MG63 (cell line): ENCODE results near the gene RFX6. TPM values are rescaled to one million over a fixed set of nuclear protein-coding genes. Genes with fewer than 3 reads are reported as not detected.
A peak's percentile ranks its signal among the peaks of the same experiment; 100 is the strongest.
"Not testable (repeated sequence)": the region's sequence is repeated elsewhere in the genome, so short reads cannot be mapped to it uniquely, and the experiment has no call there.

ENCODE experiments used
- DNase-seq: peaks from one replicate; pipeline ENCODE4 v3.0.0-alpha.2; 2020
- H3K27me3 ChIP-seq: fragments of 250-450 bp; sonication (Bioruptor Pico); 2 replicates; pipeline ENCODE4 v1.5.1; 2020; ENCODE audit warnings: mild to moderate bottlenecking, moderate library complexity
- H3K36me3 ChIP-seq: fragments of 250-450 bp; sonication (Bioruptor Pico); 2 replicates; pipeline ENCODE4 v1.5.1; 2020; ENCODE audit warnings: mild to moderate bottlenecking, moderate library complexity
- H3K4me3 ChIP-seq: fragments of 250-450 bp; sonication (Bioruptor Pico); 2 replicates; pipeline ENCODE4 v1.5.1; 2020; ENCODE audit warnings: mild to moderate bottlenecking, moderate library complexity
- H3K9me3 ChIP-seq: fragments of 250-450 bp; sonication (Bioruptor Pico); 2 replicates; pipeline ENCODE4 v1.5.1; 2020; ENCODE audit warnings: mild to moderate bottlenecking, moderate library complexity
- total RNA-seq: library from RNA; depleted of rRNA; stranded (reverse); fragments of >200 nt; shearing (Covaris generic); gene quantifications from 2 replicates; pipeline ENCODE4 v1.2.3, GENCODE V29; 2014; ENCODE audit warnings: low replicate concordance; rRNA removed

Gene RFX6, protein sequence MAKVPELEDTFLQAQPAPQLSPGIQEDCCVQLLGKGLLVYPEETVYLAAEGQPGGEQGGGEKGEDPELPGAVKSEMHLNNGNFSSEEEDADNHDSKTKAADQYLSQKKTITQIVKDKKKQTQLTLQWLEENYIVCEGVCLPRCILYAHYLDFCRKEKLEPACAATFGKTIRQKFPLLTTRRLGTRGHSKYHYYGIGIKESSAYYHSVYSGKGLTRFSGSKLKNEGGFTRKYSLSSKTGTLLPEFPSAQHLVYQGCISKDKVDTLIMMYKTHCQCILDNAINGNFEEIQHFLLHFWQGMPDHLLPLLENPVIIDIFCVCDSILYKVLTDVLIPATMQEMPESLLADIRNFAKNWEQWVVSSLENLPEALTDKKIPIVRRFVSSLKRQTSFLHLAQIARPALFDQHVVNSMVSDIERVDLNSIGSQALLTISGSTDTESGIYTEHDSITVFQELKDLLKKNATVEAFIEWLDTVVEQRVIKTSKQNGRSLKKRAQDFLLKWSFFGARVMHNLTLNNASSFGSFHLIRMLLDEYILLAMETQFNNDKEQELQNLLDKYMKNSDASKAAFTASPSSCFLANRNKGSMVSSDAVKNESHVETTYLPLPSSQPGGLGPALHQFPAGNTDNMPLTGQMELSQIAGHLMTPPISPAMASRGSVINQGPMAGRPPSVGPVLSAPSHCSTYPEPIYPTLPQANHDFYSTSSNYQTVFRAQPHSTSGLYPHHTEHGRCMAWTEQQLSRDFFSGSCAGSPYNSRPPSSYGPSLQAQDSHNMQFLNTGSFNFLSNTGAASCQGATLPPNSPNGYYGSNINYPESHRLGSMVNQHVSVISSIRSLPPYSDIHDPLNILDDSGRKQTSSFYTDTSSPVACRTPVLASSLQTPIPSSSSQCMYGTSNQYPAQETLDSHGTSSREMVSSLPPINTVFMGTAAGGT
- total RNA-seq: not detected in 2 replicates

DNA sequence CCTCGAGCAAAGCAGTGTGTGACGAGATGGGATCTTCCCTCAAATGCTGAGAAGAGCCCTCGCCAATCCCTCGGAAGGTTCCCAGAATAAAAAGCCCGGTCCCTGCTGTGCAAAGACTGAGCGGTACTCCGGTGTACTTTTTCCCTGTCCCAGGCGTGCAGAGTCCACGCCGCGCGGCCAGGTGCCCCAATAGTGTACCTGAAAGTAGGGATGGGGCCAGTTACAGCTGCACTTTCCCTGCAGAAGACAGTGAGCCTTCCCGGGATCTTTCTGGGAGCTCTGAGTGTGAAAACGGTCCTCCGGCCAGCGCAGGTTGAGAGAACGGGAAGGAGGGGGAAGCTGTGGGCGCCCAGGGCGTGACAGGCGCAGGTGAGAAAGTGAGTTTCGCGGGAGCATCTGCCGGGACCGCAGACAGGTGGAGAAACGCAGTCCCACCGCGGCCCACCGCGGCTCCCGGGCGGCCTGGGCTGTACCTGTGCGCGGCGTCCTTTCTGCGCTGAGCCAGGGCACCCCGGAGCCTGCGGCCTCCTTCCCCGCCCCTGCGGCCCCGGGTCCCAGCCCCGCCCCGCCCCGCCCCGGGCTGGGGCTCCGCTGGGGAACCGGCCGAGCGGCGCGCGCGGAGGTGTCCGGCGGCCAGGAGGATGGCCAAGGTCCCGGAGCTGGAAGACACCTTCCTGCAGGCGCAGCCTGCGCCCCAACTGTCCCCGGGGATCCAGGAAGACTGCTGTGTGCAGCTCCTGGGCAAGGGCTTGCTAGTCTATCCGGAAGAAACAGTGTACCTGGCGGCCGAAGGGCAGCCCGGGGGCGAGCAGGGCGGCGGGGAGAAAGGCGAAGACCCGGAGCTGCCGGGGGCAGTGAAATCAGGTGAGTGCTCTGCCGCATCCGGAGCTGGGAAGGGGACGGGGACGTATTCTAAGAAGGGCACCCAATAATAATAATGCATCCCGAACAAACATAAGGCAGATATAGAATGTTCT is at the start of gene RFX6:
TSS of gene RFX6 (plus strand) at position 608 of the 977 bp plus-strand sequence. CDS start at position 642, 34 bp downstream.
- peaks cover 18% of the 10 kb centered on the region for H3K27me3 ChIP-seq
- no peak within 1 kb of the TSS for H3K4me3 ChIP-seq
- H3K9me3 ChIP-seq: no peaks in the 10 kb centered on the region
- no peaks in the 10 kb centered on the region for H3K36me3 ChIP-seq
- DNase-seq: no peak

DNA sequence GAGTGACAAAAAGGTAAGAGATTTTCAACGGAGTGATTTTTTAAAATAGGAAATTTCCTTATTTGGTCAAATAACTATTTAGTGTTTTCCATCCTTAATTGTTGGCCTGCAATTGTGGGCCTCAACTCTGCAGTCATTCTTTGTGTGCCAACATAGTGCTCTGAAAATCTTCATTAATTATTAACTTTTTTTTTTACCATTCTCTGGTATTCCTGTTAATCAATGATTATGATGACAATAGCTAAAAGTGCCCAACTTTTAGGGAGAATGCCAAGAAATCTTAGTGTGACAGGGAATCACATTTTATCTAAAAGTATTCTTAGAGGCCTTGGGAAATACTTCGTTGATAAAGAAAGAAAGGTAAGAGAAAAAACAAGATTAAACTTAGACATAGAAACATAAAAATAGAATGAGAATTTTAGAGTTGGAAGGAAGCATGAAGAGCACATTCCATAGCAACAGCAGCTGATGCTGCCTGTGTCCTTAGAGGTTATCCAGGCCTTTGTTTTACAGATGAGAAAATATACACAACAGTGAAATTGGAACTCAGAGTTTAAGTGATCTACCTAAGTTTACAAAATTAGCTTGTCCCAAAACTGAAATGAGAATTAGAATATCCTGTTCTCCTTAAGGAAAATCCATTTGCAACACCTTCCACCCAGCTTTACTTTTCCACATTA is 49.3 kb upstream of the RFX6 start:
- no peaks in the 10 kb centered on the region for H3K36me3 ChIP-seq
- H3K4me3 ChIP-seq: no peak overlapping the region
- no peaks in the 10 kb centered on the region; the same call in 1 of the 2 replicates for H3K9me3 ChIP-seq
- DNase-seq: no peak
- H3K27me3 ChIP-seq: no peaks in the 10 kb centered on the region

DNA sequence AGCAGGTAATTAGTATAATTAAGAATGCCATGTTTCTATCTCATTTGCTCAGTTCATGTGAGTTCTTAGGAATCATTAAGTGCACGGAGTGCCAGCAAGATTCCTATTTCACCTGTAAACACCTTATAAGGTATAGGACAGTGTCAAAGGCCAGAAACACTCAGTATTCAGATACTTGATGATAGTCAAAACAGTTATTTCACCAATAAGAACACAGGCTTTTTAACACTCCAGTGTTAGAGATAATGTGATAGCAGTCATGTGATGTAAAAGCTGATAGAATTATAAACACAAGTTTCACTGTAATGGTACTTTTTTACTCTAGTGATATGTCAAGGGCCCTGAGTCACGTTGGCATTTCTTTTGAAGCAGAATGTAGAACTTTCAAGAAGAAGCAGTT is 48.1 kb upstream of the RFX6 start, which contains the start of gene GPRC6A:
TSS of gene GPRC6A (minus strand) at position 101 of the 400 bp plus-strand sequence. CDS start at position 31, 70 bp downstream.
- Histone ChIP-seq H3K27me3 (no peaks in the 10 kb centered on the region), H3K9me3 (no peaks in the 10 kb centered on the region; the same call in 1 of the 2 replicates), H3K4me3 (no peak within 1 kb of the TSS), H3K36me3 (no peaks in the 10 kb centered on the region)
- DNase-seq: no peak

DNA sequence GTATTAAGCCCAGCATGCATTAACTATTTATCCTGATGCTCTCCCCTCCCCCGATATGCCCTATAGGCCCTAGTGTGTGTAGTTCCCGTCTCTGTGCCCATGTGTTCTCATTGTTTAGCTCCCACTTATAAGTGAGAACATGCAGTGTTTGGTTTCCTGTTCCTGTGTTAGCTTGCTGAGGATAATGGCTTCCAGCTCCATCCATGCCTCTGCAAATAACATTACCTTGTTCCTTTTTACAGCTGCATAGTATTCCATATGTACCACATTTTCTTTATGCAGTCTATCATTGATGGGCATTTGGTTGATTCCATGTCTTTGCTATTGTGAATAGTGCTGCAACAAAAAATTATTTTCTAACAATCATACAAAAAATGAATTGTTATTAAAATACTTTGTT is 42.5 kb upstream of the RFX6 start:
- not testable (repeated sequence) for H3K27me3 ChIP-seq, DNase-seq, H3K4me3 ChIP-seq, H3K36me3 ChIP-seq, H3K9me3 ChIP-seq

DNA sequence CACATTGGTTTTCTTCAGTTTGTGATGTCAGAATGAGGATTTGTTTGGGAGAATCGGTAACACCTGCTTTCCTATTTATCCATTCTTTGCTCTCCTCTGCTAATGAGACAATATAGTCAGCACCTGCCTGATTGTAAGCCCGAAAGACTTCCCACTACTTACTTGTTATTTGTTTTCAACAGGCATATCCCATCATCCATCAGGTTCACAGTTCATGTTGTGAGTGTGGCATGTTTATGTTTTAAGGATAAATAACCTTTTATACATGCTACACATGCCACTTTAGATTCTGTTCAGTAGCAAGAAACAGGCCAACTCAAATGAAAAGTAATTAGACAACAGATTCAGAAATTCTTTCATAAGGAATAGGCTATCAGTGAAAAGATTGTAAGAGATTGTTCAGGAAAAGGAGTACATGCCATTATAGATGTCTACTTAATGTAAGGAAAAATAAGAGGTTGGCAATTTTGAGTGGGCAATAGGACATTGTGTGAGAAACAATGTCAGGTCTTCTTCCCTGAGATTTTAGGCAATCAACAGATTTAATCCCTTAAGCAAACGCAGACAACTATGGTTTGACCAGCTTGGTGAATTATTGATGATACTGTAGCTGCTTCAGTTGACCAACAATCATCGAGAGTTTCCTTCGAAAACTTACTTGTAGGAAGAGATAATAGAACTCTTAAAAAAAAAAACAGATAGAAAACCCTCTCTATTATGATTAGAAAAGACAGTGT is 40.3 kb upstream of the RFX6 start:
- H3K9me3 ChIP-seq: no peaks in the 10 kb centered on the region
- DNase-seq: no peak

DNA sequence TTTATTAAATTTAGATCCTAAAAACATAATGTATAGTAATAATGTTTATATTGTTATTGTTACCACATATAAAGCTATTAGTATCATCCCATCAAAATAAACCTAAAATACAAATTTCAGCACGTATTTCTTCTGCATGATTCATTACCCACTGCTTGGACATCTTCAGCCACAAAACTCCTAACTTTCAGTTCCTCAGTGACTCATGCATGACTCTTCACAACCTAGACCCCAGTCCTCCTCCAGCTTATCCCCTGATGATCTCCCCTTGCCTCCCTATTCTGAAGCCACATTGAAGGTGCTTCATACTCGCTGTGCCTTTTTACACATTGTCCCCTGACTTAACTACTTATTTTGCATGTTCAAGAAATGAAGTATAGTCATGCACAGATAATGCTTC is 37.0 kb upstream of the RFX6 start:
- no peaks in the 10 kb centered on the region for H3K36me3 ChIP-seq
- no peaks in the 10 kb centered on the region for H3K27me3 ChIP-seq
- H3K4me3 ChIP-seq: no peak overlapping the region
- peak; percentile 15 for DNase-seq
- no peaks in the 10 kb centered on the region for H3K9me3 ChIP-seq

More for the DNA sequence above, 40.3 kb upstream of the RFX6 start:
- no peak overlapping the region for H3K4me3 ChIP-seq
- no peaks in the 10 kb centered on the region for H3K27me3 ChIP-seq
- no peaks in the 10 kb centered on the region for H3K36me3 ChIP-seq

DNA sequence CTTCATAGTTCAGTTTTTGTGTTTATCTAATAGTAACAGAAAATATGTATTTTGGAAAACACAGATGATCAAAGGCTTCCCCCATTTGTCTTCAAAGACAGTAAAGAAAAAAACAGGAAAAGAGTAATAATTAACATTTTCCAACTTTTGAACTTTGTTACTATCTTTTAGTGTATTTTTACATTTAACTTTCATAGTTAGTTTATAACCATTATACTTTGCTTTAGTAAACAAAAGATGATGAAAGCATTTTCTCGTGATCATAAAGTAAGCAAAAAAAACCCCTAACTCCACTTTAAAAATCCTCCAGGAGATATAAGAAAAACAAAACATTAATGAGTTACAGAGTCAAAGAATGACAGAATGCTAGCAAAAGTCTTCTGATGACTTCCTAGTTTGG is 34.6 kb upstream of the RFX6 start:
- no peaks in the 10 kb centered on the region for H3K9me3 ChIP-seq
- DNase-seq: no peak
- H3K27me3 ChIP-seq: no peaks in the 10 kb centered on the region
- no peak overlapping the region for H3K4me3 ChIP-seq
- no peaks in the 10 kb centered on the region for H3K36me3 ChIP-seq

DNA sequence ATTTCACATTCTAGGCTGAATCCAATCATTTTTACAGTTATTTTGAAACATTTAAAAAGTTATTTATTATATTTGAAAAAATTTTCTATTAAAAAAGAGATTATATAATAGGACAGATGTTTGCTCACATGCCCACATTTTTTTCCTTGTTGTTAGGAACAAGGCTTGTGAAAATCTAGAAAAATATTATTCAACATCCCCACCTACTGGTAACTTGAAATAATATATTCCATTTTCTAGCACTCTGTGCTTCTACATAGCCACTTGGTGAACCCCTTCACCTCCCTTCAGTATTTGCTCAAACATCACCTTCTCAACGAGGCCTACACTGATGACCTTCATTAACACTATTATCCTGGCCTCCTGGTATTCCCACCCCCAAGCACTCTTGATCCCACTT is 29.8 kb upstream of the RFX6 start:
- H3K4me3 ChIP-seq: no peak overlapping the region
- no peaks in the 10 kb centered on the region for H3K9me3 ChIP-seq
- H3K36me3 ChIP-seq: no peaks in the 10 kb centered on the region
- H3K27me3 ChIP-seq: no peaks in the 10 kb centered on the region
- DNase-seq: no peak

DNA sequence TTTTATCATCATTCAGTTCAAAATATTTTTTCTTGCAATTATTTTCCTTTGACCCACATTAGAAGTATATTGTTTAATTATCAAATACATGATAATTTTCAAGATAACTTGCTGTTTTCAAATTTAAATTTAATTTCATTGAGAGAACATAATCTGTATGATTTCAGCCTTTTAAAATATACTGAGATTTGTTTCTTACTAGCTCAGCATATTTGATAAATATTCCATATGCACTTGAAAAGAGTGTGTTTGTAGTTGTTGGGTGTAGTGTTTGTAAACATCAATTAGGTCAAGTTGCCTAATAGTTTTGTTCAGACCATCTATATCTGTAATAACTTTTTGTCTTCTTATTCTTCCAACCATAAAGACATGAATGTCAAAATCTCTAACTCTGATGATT is 19.0 kb upstream of the RFX6 start:
- H3K4me3 ChIP-seq: no peak overlapping the region
- no peak for DNase-seq

DNA sequence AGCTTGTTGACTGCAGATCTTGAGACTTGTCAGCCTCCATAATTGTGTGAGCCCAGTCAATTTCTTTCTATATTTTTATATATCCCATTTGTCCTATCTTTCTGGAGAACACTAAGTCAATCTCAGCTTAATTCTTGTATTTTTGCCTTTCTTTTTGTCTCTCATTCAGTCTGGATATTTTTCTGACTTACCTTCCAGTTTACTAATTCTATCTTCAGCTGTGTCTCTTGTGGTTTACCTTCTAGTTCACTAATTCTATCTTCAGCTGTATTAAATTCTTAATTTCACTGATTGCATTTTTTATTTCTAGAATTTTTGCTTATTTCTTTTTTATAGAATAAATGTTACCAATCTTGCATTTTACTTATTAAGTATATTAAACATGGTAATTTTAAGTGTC is 17.8 kb upstream of the RFX6 start:
- no peak for DNase-seq
- Histone ChIP-seq H3K9me3 (no peaks in the 10 kb centered on the region), H3K36me3 (no peaks in the 10 kb centered on the region), H3K27me3 (no peaks in the 10 kb centered on the region), H3K4me3 (no peak overlapping the region)

More for the DNA sequence above, 19.0 kb upstream of the RFX6 start:
- H3K9me3 ChIP-seq: no peaks in the 10 kb centered on the region
- no peaks in the 10 kb centered on the region for H3K36me3 ChIP-seq
- no peaks in the 10 kb centered on the region for H3K27me3 ChIP-seq

DNA sequence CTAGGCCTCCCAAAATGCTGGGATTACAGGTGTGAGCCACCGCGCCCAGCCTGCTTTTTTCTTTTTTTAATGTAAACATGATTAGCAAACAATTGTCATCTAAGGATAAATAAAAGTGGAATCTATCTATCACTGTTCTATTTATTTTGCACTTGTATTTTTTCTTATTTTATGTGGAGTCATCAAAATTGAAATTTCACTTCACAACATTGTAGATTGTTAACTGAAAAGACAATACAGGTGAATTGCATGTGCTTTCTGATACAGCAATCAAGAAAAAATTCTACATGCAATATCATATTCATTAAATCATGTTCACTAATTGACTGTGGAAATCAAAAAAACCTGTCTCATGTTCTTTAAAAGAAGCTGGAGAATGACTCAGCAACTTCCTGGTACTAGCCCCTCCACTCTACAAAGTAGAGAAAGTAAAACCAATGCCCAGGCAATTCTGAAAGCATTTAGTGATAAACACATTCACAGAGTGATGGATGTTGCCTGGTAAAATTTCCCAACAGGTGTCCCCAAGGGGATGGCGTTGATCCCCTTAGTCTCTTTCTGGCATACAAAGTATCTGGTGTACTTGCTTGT is 10.7 kb upstream of the RFX6 start:
- H3K9me3 ChIP-seq: no peaks in the 10 kb centered on the region
- no peak overlapping the region for H3K4me3 ChIP-seq
- no peak for DNase-seq

DNA sequence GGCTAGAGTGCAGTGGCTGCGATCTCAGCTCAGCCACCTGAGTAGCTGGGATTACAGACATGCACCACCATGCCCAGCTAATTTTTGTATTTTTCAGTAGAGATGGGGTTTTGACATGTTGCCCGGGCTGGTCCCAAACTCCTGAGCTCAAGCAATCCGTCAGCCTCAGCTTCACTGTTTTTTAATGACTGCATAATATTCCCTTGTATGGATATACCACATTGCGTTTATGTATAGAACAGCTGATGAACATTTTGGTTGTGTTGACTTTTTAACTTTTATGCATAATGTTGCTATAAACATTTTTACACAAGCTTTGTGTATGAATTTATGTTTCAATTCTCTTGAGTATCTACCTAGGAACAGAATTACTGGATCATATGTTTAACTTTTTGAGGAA is 4.3 kb upstream of the RFX6 start:
- Histone ChIP-seq H3K36me3 (no peaks in the 10 kb centered on the region), H3K9me3 (no peaks in the 10 kb centered on the region), H3K27me3 (peaks cover 7% of the 10 kb centered on the region), H3K4me3 (no peak overlapping the region)
- no peak for DNase-seq

More for the DNA sequence above, 10.7 kb upstream of the RFX6 start:
- no peaks in the 10 kb centered on the region for H3K36me3 ChIP-seq
- H3K27me3 ChIP-seq: no peaks in the 10 kb centered on the region

DNA sequence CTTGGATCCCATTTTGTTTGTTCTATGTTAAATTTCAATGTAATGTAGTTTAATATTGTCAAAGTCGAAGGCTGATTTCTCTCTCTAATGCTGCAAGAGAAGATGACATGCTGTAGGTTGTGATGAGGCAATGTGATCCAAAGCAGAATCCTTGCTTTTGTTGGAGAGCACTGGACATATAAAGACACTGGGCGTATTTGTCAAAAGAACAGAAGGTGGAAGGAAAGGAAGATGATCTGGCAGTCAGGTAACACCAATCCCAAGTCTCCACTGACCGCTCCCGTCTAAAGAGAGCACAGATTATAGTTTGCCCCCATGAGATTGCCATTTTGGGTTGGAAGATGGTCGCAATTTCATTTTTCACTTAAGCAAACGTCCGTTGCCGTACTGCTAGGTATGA is 935 bp upstream of the RFX6 start:
- no peak for DNase-seq
- Histone ChIP-seq H3K36me3 (no peaks in the 10 kb centered on the region), H3K9me3 (no peaks in the 10 kb centered on the region), H3K4me3 (no peak overlapping the region), H3K27me3 (peaks cover 18% of the 10 kb centered on the region)

DNA sequence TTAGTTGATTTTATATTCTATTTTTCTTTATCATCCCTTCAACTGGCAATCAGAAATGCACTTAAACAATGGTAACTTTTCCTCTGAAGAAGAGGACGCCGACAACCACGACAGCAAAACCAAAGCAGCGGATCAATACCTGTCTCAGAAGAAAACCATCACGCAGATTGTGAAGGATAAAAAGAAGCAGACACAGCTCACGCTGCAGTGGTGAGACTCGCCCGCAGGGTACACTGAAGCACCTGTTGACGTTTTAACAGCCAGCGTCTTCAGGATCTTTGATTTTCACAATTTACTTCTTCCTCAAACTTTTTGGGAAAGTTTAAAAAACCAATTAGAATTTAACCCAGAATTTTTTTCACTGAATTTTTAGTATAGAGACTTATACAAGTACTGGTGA is 701 bp downstream of the RFX6 start:
- H3K36me3 ChIP-seq: no peaks in the 10 kb centered on the region
- no peaks in the 10 kb centered on the region for H3K9me3 ChIP-seq
- peaks cover 18% of the 10 kb centered on the region for H3K27me3 ChIP-seq
- DNase-seq: no peak
- H3K4me3 ChIP-seq: no peak overlapping the region

DNA sequence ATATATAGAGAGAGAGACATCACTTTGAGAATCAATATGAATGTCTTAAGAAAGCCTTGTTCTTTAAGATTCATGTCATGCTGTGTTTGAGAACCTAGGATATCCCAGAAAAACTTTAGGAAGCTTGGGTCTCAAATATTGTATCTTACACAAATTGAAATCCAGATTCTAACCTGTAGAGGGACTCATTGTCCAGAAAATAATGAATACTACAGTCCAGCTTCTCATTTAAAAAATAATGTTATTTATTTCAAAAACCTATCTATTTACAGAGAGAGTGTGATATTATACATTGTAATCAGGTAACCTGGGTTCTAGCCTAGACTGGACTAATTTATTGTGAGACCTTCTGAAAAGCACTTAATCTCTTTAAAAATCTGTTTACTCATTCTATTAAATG is 4.2 kb downstream of the RFX6 start:
- H3K27me3 ChIP-seq: peaks cover 16% of the 10 kb centered on the region
- no peak for DNase-seq
- H3K4me3 ChIP-seq: no peak overlapping the region
- H3K9me3 ChIP-seq: no peaks in the 10 kb centered on the region
- H3K36me3 ChIP-seq: no peaks in the 10 kb centered on the region
